K562 (cell line): Measurements from ENCODE around the gene CMTM5. TPM values are rescaled to one million over a fixed set of nuclear protein-coding genes. Genes with fewer than 3 reads are reported as not detected.

Source experiments
- ATAC-seq: fragments of 200-7000 bp; cut with Tn5 transposase; 3 replicates; pipeline ENCODE4 v1.9.1; 2020; ENCODE audit warnings: moderate library complexity
- BruUV-seq: library from RNA; stranded (reverse); fragments of 400-500 nt; replicated peaks from 2 replicates; lab custom pipeline; 2021; lab: Mats Ljungman, UMichigan
- CTCF ChIA-PET: fragments of 300-600 bp; formaldehyde crosslinking; extraction: SDS; loops from one replicate; lab custom pipeline; 2021; ENCODE audit warnings: low intra/inter-chr PET ratio; lab: Yijun Ruan, JAX
- POLR2A ChIA-PET: fragments of 300-600, 350-650 bp; sonication (Branson Sonifier 250); formaldehyde crosslinking; extraction: SDS; loops from one replicate; lab custom pipeline; 2021; ENCODE audit warnings: antibody characterized with exemption, inconsistent platforms; lab: Yijun Ruan, JAX
- DNase-seq, 4 experiments: peaks; one replicate each; pipeline versions ENCODE4 v3.0.0 to v3.0.0-alpha.2; 2011 to 2018; ENCODE audit warnings: low spot score in 3 of 4, mixed read lengths in 3 of 4; ENCODE audit errors: extremely low read depth in 1 of 4
- FAIRE-seq: peaks from 2 replicates; lab custom pipeline; 2011; peaks lifted over from hg19 to GRCh38; lab: Jason Lieb, UNC
- H2AFZ ChIP-seq: 2 replicates; pipeline ENCODE4 v1.6.0; 2011; ENCODE audit warnings: low read depth, low read length, control low read depth, inconsistent platforms
- H3K27ac ChIP-seq: fragments of 200-600 bp; 3 replicates; pipeline ENCODE4 v1.8.0; 2011; ENCODE audit warnings: low read depth, mild to moderate bottlenecking, control low read depth, inconsistent platforms, low read length, moderate library complexity, mixed read lengths; ENCODE audit errors: extremely low read depth
- H3K27me3 ChIP-seq, 2 experiments: fragments of 300-600 bp in 1 of 2; 2 replicates in 1 of 2; 3 replicates in 1 of 2; pipeline versions ENCODE4 v1.6.0 to v1.8.0; 2011; ENCODE audit warnings: inconsistent platforms in 2 of 2, low read length in 2 of 2, mild to moderate bottlenecking in 1 of 2, mixed read lengths in 1 of 2, moderate library complexity in 1 of 2; ENCODE audit not compliant: control insufficient read depth in 2 of 2, insufficient read depth in 2 of 2
- H3K36me3 ChIP-seq: fragments of 300-600 bp; 3 replicates; pipeline ENCODE4 v1.8.0; 2011; ENCODE audit warnings: mild to moderate bottlenecking, low read length, inconsistent platforms; ENCODE audit not compliant: control insufficient read depth, insufficient read depth
- H3K4me1 ChIP-seq, 2 experiments: fragments of 200-600 bp in 1 of 2; replicated peaks in 1 of 2; 2 replicates in 1 of 2; 3 replicates in 1 of 2; pipeline versions ENCODE4 v1.5.1 to v1.8.0; 2011; ENCODE audit warnings: inconsistent platforms in 2 of 2, low read length in 2 of 2, mild to moderate bottlenecking in 1 of 2, mixed read lengths in 1 of 2, moderate library complexity in 1 of 2; ENCODE audit not compliant: control insufficient read depth in 2 of 2, insufficient read depth in 2 of 2
- H3K4me2 ChIP-seq: 2 replicates; pipeline ENCODE4 v1.6.1; 2011; ENCODE audit warnings: low read length, control low read depth, inconsistent platforms, mixed read lengths; ENCODE audit not compliant: insufficient read depth
- H3K4me3 ChIP-seq: fragments of 200-600 bp; sonication (generic), shearing (Covaris generic); 2 replicates; pipeline ENCODE4 v1.5.1; 2016; ENCODE audit warnings: control low read depth, inconsistent platforms
- H3K79me2 ChIP-seq: fragments of 200-600 bp; 3 replicates; pipeline ENCODE4 v1.8.0; 2011; ENCODE audit warnings: low read length, inconsistent platforms; ENCODE audit not compliant: control insufficient read depth, insufficient read depth
- H3K9ac ChIP-seq, 2 experiments: 2 replicates each; pipeline versions ENCODE4 v1.6.0 to v1.6.1; 2011; ENCODE audit warnings: low read depth in 2 of 2, low read length in 2 of 2, control low read depth in 1 of 2, inconsistent platforms in 1 of 2, mild to moderate bottlenecking in 1 of 2, mixed read lengths in 1 of 2; ENCODE audit not compliant: insufficient read depth in 1 of 2
- H3K9me1 ChIP-seq: one replicate; pipeline ENCODE4 v1.6.0; 2011; ENCODE audit warnings: inconsistent platforms, mild to moderate bottlenecking, low read length, moderate library complexity; ENCODE audit not compliant: control insufficient read depth, insufficient read depth
- H3K9me3 ChIP-seq: replicated peaks from 2 replicates; pipeline ENCODE4 v1.5.1; 2011; ENCODE audit warnings: low read depth, low read length, inconsistent platforms; ENCODE audit not compliant: control insufficient read depth, insufficient read depth
- H4K20me1 ChIP-seq: replicated peaks from 2 replicates; pipeline ENCODE4 v1.6.1; 2011; ENCODE audit warnings: low read length, inconsistent platforms, mixed read lengths; ENCODE audit not compliant: control insufficient read depth, insufficient read depth
- ATF1 ChIP-seq, 2 experiments: fragments of 450-650 bp in 1 of 2; IDR thresholded peaks; 2 replicates each; pipeline ENCODE4 v1.6.1; 2016; ENCODE audit warnings: missing compliant biosample characterization in 1 of 2, missing genetic modification characterization in 1 of 2
- BRF2 ChIP-seq: IDR thresholded peaks from 3 replicates; pipeline ENCODE4 v1.6.1; 2011; ENCODE audit warnings: borderline replicate concordance, mild to moderate bottlenecking; ENCODE audit not compliant: insufficient read length, insufficient read depth
- HDAC2 ChIP-seq: fragments of 450-650 bp; IDR thresholded peaks from 2 replicates; pipeline ENCODE4 v1.6.1; 2016; ENCODE audit warnings: mild to moderate bottlenecking
- IFI16 ChIP-seq: fragments of 250-450 bp; sonication (Bioruptor Pico); IDR thresholded peaks from 2 replicates; pipeline ENCODE4 v2.1.2; 2022; ENCODE audit warnings: mild to moderate bottlenecking, inconsistent platforms
- MYNN ChIP-seq, 2 experiments: sonication (generic); formaldehyde crosslinking in 1 of 2; IDR thresholded peaks; 2 replicates each; pipeline versions ENCODE4 v1.5.0 to v1.6.1; 2016 to 2020; ENCODE audit warnings: antibody characterized with exemption in 1 of 2, missing genetic modification reagents in 1 of 2
- NR2F6 ChIP-seq: fragments of 450-650 bp; formaldehyde crosslinking; IDR thresholded peaks from 2 replicates; pipeline ENCODE4 v1.4.0; 2020; ENCODE audit warnings: mild to moderate bottlenecking
- PURB ChIP-seq: sonication (generic); formaldehyde crosslinking; IDR thresholded peaks from 2 replicates; pipeline ENCODE4 v1.9.0; 2021; ENCODE audit warnings: low read depth, mild to moderate bottlenecking, missing genetic modification reagents
- RBM39 ChIP-seq: fragments of 200-400 bp; formaldehyde crosslinking; optimal IDR thresholded peaks from 2 replicates; pipeline ENCODE3; 2018; ENCODE audit warnings: low read depth, low read length
- SIN3A ChIP-seq, 2 experiments: fragments of 150-350 bp in 1 of 2; IDR thresholded peaks; 2 replicates each; pipeline ENCODE4 v1.6.1; 2011 to 2016; ENCODE audit warnings: borderline replicate concordance in 2 of 2, low read depth in 2 of 2, low read length in 2 of 2, mild to moderate bottlenecking in 2 of 2, moderate library complexity in 2 of 2; ENCODE audit not compliant: control insufficient read depth in 1 of 2
- THRAP3 ChIP-seq: fragments of 450-650 bp; IDR thresholded peaks from 2 replicates; pipeline ENCODE4 v1.6.1; 2016; ENCODE audit warnings: mild to moderate bottlenecking, inconsistent platforms, borderline replicate concordance
- YBX1 ChIP-seq: fragments of 450-650 bp; IDR thresholded peaks from 2 replicates; pipeline ENCODE4 v1.7.1; 2016; ENCODE audit warnings: mild to moderate bottlenecking
- ZNF695 ChIP-seq: fragments of 450-650 bp; formaldehyde crosslinking; IDR thresholded peaks from 2 replicates; pipeline ENCODE4 v1.4.0; 2020; ENCODE audit warnings: mild to moderate bottlenecking, moderate library complexity
- WGBS: fragments of 100-300 bp; shearing (Covaris generic); methylation state at CpG from one replicate; pipeline ENCODE4 v1.1.6; 2016; ENCODE audit warnings: low coverage, mixed read lengths; ENCODE audit not compliant: insufficient coverage; ENCODE audit errors: missing lambda C conversion rate; 5-methylcytosine and 5-hydroxymethylcytosine counted together
- in situ Hi-C: fragments of 300-500 bp; cut with MboI; formaldehyde crosslinking; loops from 4 replicates; pipeline ENCODE4 v1.15.0; 2018; ENCODE audit warnings: inconsistent platforms, mixed read lengths
- intact Hi-C: fragments of 100-400 bp; cut with micrococcal nuclease; formaldehyde crosslinking; loops from 2 replicates; pipeline ENCODE4 v1.14.2; 2022
- polyA plus RNA-seq, 8 experiments: library from polyadenylated mRNA; depleted of rRNA in 4 of 8; stranded (reverse) in 5 of 8; unstranded in 3 of 8; fragments of >200 nt; fragmentation: Nextera tagmentation in 2 of 8; fragmentation: Illumina TruSeq in 1 of 8; extraction: Ambion mirVana in 2 of 8; extraction: Trizol in 1 of 8; gene quantifications; 2 replicates each; pipeline versions ENCODE4 v1.2.1 to v1.2.3, GENCODE V29; 2011 to 2014; ENCODE audit warnings: inconsistent platforms in 1 of 8, missing spikeins in 1 of 8
- total RNA-seq, 7 experiments: library from RNA; depleted of rRNA in 6 of 7; stranded (reverse); fragments of >200 nt in 6 of 7; fragmentation: Illumina TruSeq in 2 of 7; extraction: Trizol in 2 of 7; gene quantifications; 2 replicates each; pipeline versions ENCODE4 v1.2.1 to v1.2.3, GENCODE V29; 2011 to 2021; ENCODE audit warnings: low replicate concordance in 1 of 7
- TF ChIP-seq, protein P1 (sequence below): fragments of 250-450 bp; sonication (Bioruptor Pico); IDR thresholded peaks from 2 replicates; pipeline ENCODE4 v1.8.0; 2022; ENCODE audit warnings: inconsistent platforms, mild to moderate bottlenecking, moderate library complexity, borderline replicate concordance

Gene CMTM5
- total and polyA plus RNA-seq, 9 of the 15 experiments (the other 6 are each of a cell fraction or from before 2014, with no cell fraction given): 0.21 TPM; not detected in 8

GRCh38 chr14:23381871-23382270, 5.0 kb downstream of the CMTM5 start:
- Histone ChIP-seq H3K4me1 (peaks cover 0 to 20% of the 10 kb centered on the region in 2 experiments; a peak in 2 of 5 replicates), H4K20me1 (no peaks in the 10 kb centered on the region; the same call in 1 of the 2 replicates), H3K27me3 (peaks cover 7 to 59% of the 10 kb centered on the region in 2 experiments; a peak in 4 of 5 replicates), H3K36me3 (no peaks in the 10 kb centered on the region), H3K4me2 (no peak overlapping the region), H3K9ac (no peak overlapping the region), H3K9me3 (no peaks in the 10 kb centered on the region), H3K79me2 (no peaks in the 10 kb centered on the region), H2AFZ (no peak overlapping the region), H3K27ac (no peak overlapping the region), H3K9me1 (no peaks in the 10 kb centered on the region), H3K4me3 (no peak overlapping the region)
- ChIA-PET POLR2A (no interaction called here), CTCF (interaction anchor here (0.6 to 3.8 kb wide), 2 partner anchors 262 to 808 kb away, joined by 3 to 19 read pairs; partner anchors contain the start of gene CEBPE)
- no peak for ATAC-seq
- DNase-seq: no peak
- WGBS: 0% methylated on average over 3 of the region's 3 CpGs
- TF ChIP-seq PURB (no peak), RBM39 (no peak), SIN3A (IDR thresholded peaks at IDR 0.05; ENCODE audit: borderline replicate concordance in 2 of 2, control insufficient read depth in 1 of 2, low read depth in 2 of 2, low read length in 2 of 2) (no peak), THRAP3 (no peak), BRF2 (no peak), IFI16 (no peak), ATF1 (CRISPR knock-in tag; IDR thresholded peaks at IDR 0.05) (no peak), ATF1 (tag; IDR thresholded peaks at IDR 0.05) (no peak), ZNF695 (CRISPR knock-in tag) (no peak), YBX1 (no peak), HDAC2 (no peak), NR2F6 (CRISPR knock-in tag) (no peak), MYNN (IDR thresholded peaks at IDR 0.05) (no peak), MYNN (CRISPR knock-in tag; IDR thresholded peaks at IDR 0.05) (no peak)
- TF ChIP-seq, protein P1, sequence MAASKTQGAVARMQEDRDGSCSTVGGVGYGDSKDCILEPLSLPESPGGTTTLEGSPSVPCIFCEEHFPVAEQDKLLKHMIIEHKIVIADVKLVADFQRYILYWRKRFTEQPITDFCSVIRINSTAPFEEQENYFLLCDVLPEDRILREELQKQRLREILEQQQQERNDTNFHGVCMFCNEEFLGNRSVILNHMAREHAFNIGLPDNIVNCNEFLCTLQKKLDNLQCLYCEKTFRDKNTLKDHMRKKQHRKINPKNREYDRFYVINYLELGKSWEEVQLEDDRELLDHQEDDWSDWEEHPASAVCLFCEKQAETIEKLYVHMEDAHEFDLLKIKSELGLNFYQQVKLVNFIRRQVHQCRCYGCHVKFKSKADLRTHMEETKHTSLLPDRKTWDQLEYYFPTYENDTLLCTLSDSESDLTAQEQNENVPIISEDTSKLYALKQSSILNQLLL: no peak
- no TSS peak for BruUV-seq
- in situ Hi-C loops: loop anchor here (10.0 kb wide), 1 partner anchor 117 kb away; no protein-coding TSS in a partner anchor
- no peak for FAIRE-seq
- intact Hi-C loops: no loop called here
